H1 (cell line): ENCODE results near the gene RBFA. TPM values are rescaled to one million over a fixed set of nuclear protein-coding genes. Genes with fewer than 3 reads are reported as not detected.

Experiments
- EP300 ChIP-seq, 2 experiments: IDR thresholded peaks; 1 replicate in 1 of 2; 2 replicates in 1 of 2; pipeline ENCODE4 v1.6.1; 2011 to 2012; ENCODE audit warnings: low read depth in 2 of 2, low read length in 2 of 2, mild to moderate bottlenecking in 2 of 2, borderline replicate concordance in 1 of 2, inconsistent platforms in 1 of 2, moderate library complexity in 1 of 2
- KDM1A ChIP-seq: fragments of 200-600, 300-600 bp; sonication (generic); IDR thresholded peaks from 2 replicates; pipeline ENCODE4 v1.7.1; 2016; ENCODE audit warnings: mild to moderate bottlenecking, low read length, borderline replicate concordance
- POLR2AphosphoS5 ChIP-seq: IDR thresholded peaks from 2 replicates; pipeline ENCODE4 v1.6.1; 2011; ENCODE audit warnings: low read depth, low read length
- polyA plus RNA-seq, 7 experiments: library from polyadenylated mRNA; depleted of rRNA in 3 of 7; stranded (reverse) in 5 of 7; unstranded in 2 of 7; fragments of >200 nt in 5 of 7; fragments of 200-250 nt in 2 of 7; gene quantifications; 1 replicate in 5 of 7; 2 replicates in 1 of 7; 4 replicates in 1 of 7; pipeline versions ENCODE4 v1.2.1 to v1.2.3, GENCODE V29; 2011 to 2013; ENCODE audit warnings: missing spikeins in 2 of 7, mixed read lengths in 2 of 7
- total RNA-seq: library from RNA; stranded (reverse); fragmentation: NEBNext Ultra II Directional; extraction: Animal tissue kit (Norgen Biotek cat#: 25700); gene quantifications from 2 replicates; pipeline ENCODE4 v1.2.1, GENCODE V29; 2021

RBFA gene
- total and polyA plus RNA-seq, 2 of the 8 experiments (the other 6 are each of a cell fraction or from before 2014, with no cell fraction given), result 19.2 to 29.5 TPM

DNA sequence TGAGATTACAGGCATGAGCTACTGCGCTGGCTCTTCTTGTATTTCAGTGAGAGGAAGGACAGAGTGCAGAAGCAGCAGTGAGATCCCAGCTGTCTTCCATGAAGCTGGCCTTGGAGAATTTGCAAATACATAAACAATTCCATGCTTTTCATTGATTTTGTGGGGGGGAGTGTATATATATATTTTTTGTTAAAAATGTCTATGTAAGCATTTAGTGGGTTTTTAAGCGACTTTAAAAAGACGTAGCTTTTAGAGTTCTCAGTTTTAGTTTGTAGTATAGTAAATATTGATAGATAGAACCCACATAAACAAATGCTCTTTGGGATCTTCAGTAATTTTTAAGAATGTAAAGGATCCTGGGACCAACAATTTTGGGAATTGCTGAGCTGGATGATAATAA is 6.3 kb downstream of the RBFA start (continued):
- TF ChIP-seq KDM1A, result no peak
- no peak for TF ChIP-seq POLR2AphosphoS5
- TF ChIP-seq EP300 (IDR thresholded peaks at IDR 0.05; ENCODE audit: borderline replicate concordance in 1 of 2, low read depth in 2 of 2, low read length in 2 of 2), result no peak
